Rectal smooth muscle tissue (tissue), 1 donor: ENCODE results near the gene NPIPA5.
A peak's percentile ranks its signal among the peaks of the same experiment; 100 is the strongest.
"Not testable (repeated sequence)": the region's sequence is repeated elsewhere in the genome, so short reads cannot be mapped to it uniquely, and the experiment has no call there.

Experiments used
- H3K27ac ChIP-seq: one replicate; pipeline ENCODE4 v1.7.0; 2013; ENCODE audit warnings: low read depth, low read length, inconsistent platforms
- H3K27me3 ChIP-seq: one replicate; pipeline ENCODE4 v1.7.0; 2013; ENCODE audit warnings: low read length; ENCODE audit not compliant: control insufficient read depth, insufficient read depth
- H3K36me3 ChIP-seq: one replicate; pipeline ENCODE4 v1.7.0; 2013; ENCODE audit warnings: low read length; ENCODE audit not compliant: control insufficient read depth, insufficient read depth
- H3K4me1 ChIP-seq: one replicate; pipeline ENCODE4 v1.7.0; 2013; ENCODE audit warnings: low read length; ENCODE audit not compliant: control insufficient read depth, insufficient read depth
- H3K4me3 ChIP-seq: one replicate; pipeline ENCODE4 v1.7.0; 2013; ENCODE audit warnings: low read length
- H3K9ac ChIP-seq: one replicate; pipeline ENCODE4 v1.7.0; 2013; ENCODE audit warnings: low read length

The NPIPA5 gene

GRCh38 chr16:15403392-15403995, 25.4 kb upstream of the NPIPA5 start:
- H3K9ac ChIP-seq: no peak overlapping the region
- H3K4me3 ChIP-seq: no peak overlapping the region
- H3K4me1 ChIP-seq: no peaks in the 10 kb centered on the region
- H3K36me3 ChIP-seq: no peaks in the 10 kb centered on the region
- H3K27ac ChIP-seq: no peak overlapping the region
- no peaks in the 10 kb centered on the region for H3K27me3 ChIP-seq

GRCh38 chr16:15401972-15402371, 23.9 kb upstream of the NPIPA5 start:
- H3K9ac ChIP-seq: no peak overlapping the region
- no peak overlapping the region for H3K27ac ChIP-seq
- no peaks in the 10 kb centered on the region for H3K36me3 ChIP-seq
- H3K4me1 ChIP-seq: no peaks in the 10 kb centered on the region
- H3K27me3 ChIP-seq: no peaks in the 10 kb centered on the region
- no peak overlapping the region for H3K4me3 ChIP-seq

GRCh38 chr16:15400314-15400713, 22.2 kb upstream of the NPIPA5 start:
- H3K27me3 ChIP-seq, H3K36me3 ChIP-seq, H3K9ac ChIP-seq, H3K4me1 ChIP-seq, H3K27ac ChIP-seq, H3K4me3 ChIP-seq: not testable (repeated sequence)

GRCh38 chr16:15399317-15399716, 21.2 kb upstream of the NPIPA5 start:
- Histone ChIP-seq H3K36me3 (no peaks in the 10 kb centered on the region), H3K4me3 (no peak overlapping the region), H3K27me3 (no peaks in the 10 kb centered on the region), H3K9ac (no peak overlapping the region), H3K4me1 (no peaks in the 10 kb centered on the region), H3K27ac (no peak overlapping the region)

- Histone ChIP-seq H3K27me3 (no peaks in the 10 kb centered on the region), H3K36me3 (no peaks in the 10 kb centered on the region), H3K4me1 (no peaks in the 10 kb centered on the region), H3K27ac (no peak overlapping the region), H3K9ac (no peak overlapping the region), H3K4me3 (no peak overlapping the region)
Measured at GRCh38 chr16:15398618-15399316, 20.7 kb upstream of the NPIPA5 start.

GRCh38 chr16:15396948-15397594, 19.0 kb upstream of the NPIPA5 start:
- Histone ChIP-seq H3K9ac (no peak overlapping the region), H3K4me3 (no peak overlapping the region), H3K27ac (no peak overlapping the region), H3K4me1 (no peaks in the 10 kb centered on the region), H3K27me3 (no peaks in the 10 kb centered on the region), H3K36me3 (no peaks in the 10 kb centered on the region)

- H3K4me3 ChIP-seq: peak overlapping the region; percentile 71
- H3K36me3 ChIP-seq, H3K9ac ChIP-seq, H3K27me3 ChIP-seq, H3K4me1 ChIP-seq, H3K27ac ChIP-seq: not testable (repeated sequence)
Measured at GRCh38 chr16:15396509-15396829, 18.4 kb upstream of the NPIPA5 start.

- H3K27me3 ChIP-seq, H3K4me1 ChIP-seq, H3K9ac ChIP-seq: not testable (repeated sequence)
Measured at GRCh38 chr16:15395631-15396508, 17.8 kb upstream of the NPIPA5 start, which contains the start of gene MPV17L. TSS of gene MPV17L (plus strand) at chr16:15395754. CDS start at chr16:15395898, 144 bp downstream.

GRCh38 chr16:15393025-15393424, 14.9 kb upstream of the NPIPA5 start:
- H3K9ac ChIP-seq, H3K27me3 ChIP-seq: not testable (repeated sequence)

More at GRCh38 chr16:15395631-15396508, 17.8 kb upstream of the NPIPA5 start, which contains the start of gene MPV17L:
- Histone ChIP-seq H3K4me3 (peak within 1 kb of the TSS; percentile 71), H3K27ac (peak within 1 kb of the TSS; percentile 55)
- not testable (repeated sequence) for H3K36me3 ChIP-seq

GRCh38 chr16:15389916-15390315, 11.8 kb upstream of the NPIPA5 start:
- H3K4me3 ChIP-seq, H3K27ac ChIP-seq, H3K27me3 ChIP-seq, H3K9ac ChIP-seq, H3K4me1 ChIP-seq, H3K36me3 ChIP-seq: not testable (repeated sequence)

More at GRCh38 chr16:15393025-15393424, 14.9 kb upstream of the NPIPA5 start:
- not testable (repeated sequence) for H3K4me3 ChIP-seq, H3K36me3 ChIP-seq, H3K27ac ChIP-seq, H3K4me1 ChIP-seq

- H3K27me3 ChIP-seq: not testable (repeated sequence)
Measured at GRCh38 chr16:15388060-15388459, 10.0 kb upstream of the NPIPA5 start.

GRCh38 chr16:15382810-15383209, 4.7 kb upstream of the NPIPA5 start:
- H3K9ac ChIP-seq, H3K27ac ChIP-seq, H3K4me1 ChIP-seq, H3K27me3 ChIP-seq, H3K4me3 ChIP-seq, H3K36me3 ChIP-seq: not testable (repeated sequence)

More at GRCh38 chr16:15388060-15388459, 10.0 kb upstream of the NPIPA5 start:
- not testable (repeated sequence) for H3K4me1 ChIP-seq, H3K4me3 ChIP-seq, H3K36me3 ChIP-seq, H3K9ac ChIP-seq, H3K27ac ChIP-seq
